MCF 10A (cell line): Measurements from ENCODE around the gene KCNIP1. TPM values are rescaled to one million over a fixed set of nuclear protein-coding genes. Genes with fewer than 3 reads are reported as not detected.

ENCODE experiments used
- BruUV-seq: library from RNA; stranded (reverse); fragments of 400-500 nt; replicated peaks from 2 replicates; lab custom pipeline; 2021; lab: Mats Ljungman, UMichigan
- CTCF ChIA-PET: fragments of 300-600 bp; sonication (Branson Sonifier 250); formaldehyde crosslinking; extraction: SDS; loops from one replicate; lab custom pipeline; 2021; ENCODE audit warnings: antibody characterized with exemption, inconsistent platforms; lab: Yijun Ruan, JAX
- POLR2A ChIA-PET: fragments of 300-600, 350-650 bp; sonication (Branson Sonifier 250); formaldehyde crosslinking; extraction: SDS; loops from one replicate; lab custom pipeline; 2020; ENCODE audit warnings: antibody characterized with exemption, inconsistent platforms; lab: Yijun Ruan, JAX
- DNase-seq: peaks from one replicate; pipeline ENCODE4 v3.0.0-alpha.2; 2018; ENCODE audit not compliant: unreplicated experiment
- H3K27ac Mint-ChIP-seq: one replicate; pipeline ENCODE4 v1.8.0; 2022; ENCODE audit warnings: mild to moderate bottlenecking, low read depth, mixed read lengths; ENCODE audit not compliant: unreplicated experiment
- H3K27me3 Mint-ChIP-seq: one replicate; pipeline ENCODE4 v1.8.0; 2022; ENCODE audit warnings: mixed read lengths; ENCODE audit not compliant: insufficient read depth, unreplicated experiment
- H3K36me3 Mint-ChIP-seq: one replicate; pipeline ENCODE4 v1.8.0; 2022; ENCODE audit warnings: mild to moderate bottlenecking, moderate library complexity, mixed read lengths; ENCODE audit not compliant: insufficient read depth, unreplicated experiment
- H3K4me1 Mint-ChIP-seq: one replicate; pipeline ENCODE4 v1.8.0; 2022; ENCODE audit warnings: mixed read lengths; ENCODE audit not compliant: insufficient read depth, unreplicated experiment
- H3K4me3 Mint-ChIP-seq: one replicate; pipeline ENCODE4 v1.8.0; 2022; ENCODE audit warnings: mild to moderate bottlenecking, moderate library complexity, mixed read lengths; ENCODE audit not compliant: unreplicated experiment
- H3K9me3 Mint-ChIP-seq: one replicate; pipeline ENCODE4 v1.8.0; 2022; ENCODE audit warnings: mixed read lengths; ENCODE audit not compliant: unreplicated experiment
- intact Hi-C: fragments of 100-400 bp; cut with micrococcal nuclease; formaldehyde crosslinking; loops from 2 replicates; pipeline ENCODE4 v1.14.1; 2022
- total RNA-seq: library from RNA; stranded (reverse); gene quantifications from 2 replicates; pipeline ENCODE4 v1.2.3, GENCODE V29; 2022
- TF ChIP-seq, protein P1 (sequence below): fragments of 200-600 bp; IDR thresholded peaks from one replicate; pipeline ENCODE4 v1.8.0; 2022; ENCODE audit warnings: antibody characterized with exemption, mild to moderate bottlenecking; ENCODE audit not compliant: unreplicated experiment

Gene KCNIP1
- total RNA-seq, 1 experiment from 2014 or later: not detected

DNA sequence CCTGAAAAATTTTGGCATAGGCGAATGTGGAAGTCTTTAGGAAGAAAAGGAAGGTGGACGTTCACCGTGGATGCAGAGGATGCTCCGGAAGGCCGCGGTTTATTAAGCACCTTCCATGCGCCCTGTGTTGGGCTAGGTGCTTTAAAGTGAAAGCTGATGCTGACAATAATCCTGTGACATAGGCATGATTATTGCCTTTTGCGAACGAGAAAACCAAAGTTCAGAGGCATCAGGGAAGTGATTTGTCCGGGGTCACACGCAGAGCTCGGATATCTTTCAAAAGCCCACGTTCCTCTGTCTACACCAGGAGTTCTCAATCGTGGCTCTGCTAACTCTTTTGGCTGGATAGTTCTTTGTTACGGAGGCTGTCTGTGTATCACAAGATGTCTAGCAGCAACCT lies 267.7 kb downstream of the KCNIP1 start:
- ChIA-PET POLR2A (no interaction called here), CTCF (interaction anchor here (0.6 to 4.1 kb wide), 6 partner anchors 16 to 48 kb away, joined by 3 to 24 read pairs (median 5); no protein-coding TSS in a partner anchor)
- Mint-ChIP-seq H3K27me3 (no peaks in the 10 kb centered on the region), H3K4me1 (peaks cover 5% of the 10 kb centered on the region), H3K9me3 (no peaks in the 10 kb centered on the region), H3K4me3 (no peak overlapping the region), H3K27ac (no peak overlapping the region), H3K36me3 (no peaks in the 10 kb centered on the region)
- BruUV-seq: no TSS peak
- TF ChIP-seq, protein P1, sequence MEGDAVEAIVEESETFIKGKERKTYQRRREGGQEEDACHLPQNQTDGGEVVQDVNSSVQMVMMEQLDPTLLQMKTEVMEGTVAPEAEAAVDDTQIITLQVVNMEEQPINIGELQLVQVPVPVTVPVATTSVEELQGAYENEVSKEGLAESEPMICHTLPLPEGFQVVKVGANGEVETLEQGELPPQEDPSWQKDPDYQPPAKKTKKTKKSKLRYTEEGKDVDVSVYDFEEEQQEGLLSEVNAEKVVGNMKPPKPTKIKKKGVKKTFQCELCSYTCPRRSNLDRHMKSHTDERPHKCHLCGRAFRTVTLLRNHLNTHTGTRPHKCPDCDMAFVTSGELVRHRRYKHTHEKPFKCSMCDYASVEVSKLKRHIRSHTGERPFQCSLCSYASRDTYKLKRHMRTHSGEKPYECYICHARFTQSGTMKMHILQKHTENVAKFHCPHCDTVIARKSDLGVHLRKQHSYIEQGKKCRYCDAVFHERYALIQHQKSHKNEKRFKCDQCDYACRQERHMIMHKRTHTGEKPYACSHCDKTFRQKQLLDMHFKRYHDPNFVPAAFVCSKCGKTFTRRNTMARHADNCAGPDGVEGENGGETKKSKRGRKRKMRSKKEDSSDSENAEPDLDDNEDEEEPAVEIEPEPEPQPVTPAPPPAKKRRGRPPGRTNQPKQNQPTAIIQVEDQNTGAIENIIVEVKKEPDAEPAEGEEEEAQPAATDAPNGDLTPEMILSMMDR: no peak
- intact Hi-C loops: no loop called here
- no peak for DNase-seq

DNA sequence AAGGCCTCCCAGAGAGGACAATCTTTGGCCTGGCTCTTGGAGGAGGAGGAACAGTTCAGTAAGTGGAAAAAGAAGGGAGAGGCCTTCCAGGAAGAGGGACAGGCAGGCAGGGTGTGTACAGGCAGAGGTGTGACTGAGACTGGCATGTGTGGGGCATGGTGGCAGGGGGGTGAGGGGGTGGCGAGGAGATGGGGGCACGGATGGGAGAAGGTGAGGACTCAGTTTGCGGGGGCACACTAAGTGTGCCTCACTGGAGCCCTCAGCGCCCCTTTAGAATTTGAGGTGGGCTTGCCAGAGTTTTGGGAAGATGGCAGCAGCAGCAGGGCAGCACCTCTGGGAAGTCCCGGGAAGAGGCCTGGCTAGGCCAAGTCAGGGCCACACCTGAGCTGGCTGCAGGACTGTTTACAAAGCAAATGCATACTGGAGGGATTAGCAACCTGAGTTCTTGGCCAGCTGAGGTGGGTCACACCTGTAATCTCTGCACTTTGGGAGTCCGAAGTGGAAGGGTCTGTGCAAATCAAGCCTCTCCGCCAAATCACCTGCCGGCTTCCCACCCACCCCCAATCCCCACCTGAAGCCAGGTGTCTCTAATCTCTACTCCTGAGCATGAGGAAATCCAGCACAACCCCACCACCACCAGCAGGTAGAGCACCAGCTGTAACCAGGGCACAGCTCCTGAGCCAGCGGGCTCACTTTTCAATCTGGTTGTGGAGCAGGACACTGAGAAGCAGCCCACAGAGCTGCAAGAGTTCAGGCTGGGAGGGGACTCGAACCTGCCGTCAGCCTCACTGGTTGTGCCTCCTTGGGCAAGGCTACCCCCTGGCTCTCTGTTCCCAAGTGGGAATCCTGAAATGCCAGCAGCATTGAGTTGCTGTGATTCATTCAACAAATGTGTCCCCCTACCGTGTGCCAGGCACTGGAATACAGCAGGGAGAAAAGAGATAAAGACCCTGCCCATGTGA lies 269.5 kb downstream of the KCNIP1 start:
- Mint-ChIP-seq H3K36me3 (no peaks in the 10 kb centered on the region), H3K27me3 (no peaks in the 10 kb centered on the region), H3K4me1 (peaks cover 5% of the 10 kb centered on the region), H3K27ac (no peak overlapping the region), H3K4me3 (no peak overlapping the region), H3K9me3 (no peaks in the 10 kb centered on the region)
- no TSS peak for BruUV-seq
- ChIA-PET CTCF (interaction anchor here (0.7 to 4.1 kb wide), 3 partner anchors 17 to 146 kb away, joined by 3 to 24 read pairs (median 15); no protein-coding TSS in a partner anchor), POLR2A (interaction anchor here (0.8 kb wide), 1 partner anchor 18 kb away, joined by 3 read pairs; no protein-coding TSS in a partner anchor)
- TF ChIP-seq, protein P1: no peak
- intact Hi-C loops: no loop called here
- no peak for DNase-seq

DNA sequence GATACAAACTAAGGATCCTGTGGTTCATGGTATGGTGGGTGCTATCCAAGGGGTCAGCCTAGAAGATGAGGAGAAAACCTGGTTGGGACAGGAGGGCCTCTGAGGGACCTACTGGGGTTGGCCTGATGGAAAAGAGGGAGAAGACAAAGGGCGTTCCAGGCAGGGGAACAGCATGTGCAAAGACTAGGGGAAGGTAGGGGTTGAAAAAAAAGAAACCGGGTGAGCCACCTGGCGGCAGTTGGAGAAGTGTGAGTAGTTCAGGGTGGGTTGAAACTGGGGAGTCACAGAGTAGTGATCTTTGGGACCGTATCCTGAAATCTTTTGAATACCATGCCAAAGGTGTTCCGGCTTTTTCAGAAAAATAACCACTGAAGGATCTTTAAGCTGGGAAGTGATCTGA lies 271.0 kb downstream of the KCNIP1 start:
- BruUV-seq: no TSS peak
- Mint-ChIP-seq H3K36me3 (no peaks in the 10 kb centered on the region), H3K27me3 (no peaks in the 10 kb centered on the region), H3K4me3 (no peak overlapping the region), H3K4me1 (peaks cover 5% of the 10 kb centered on the region), H3K27ac (no peak overlapping the region), H3K9me3 (no peaks in the 10 kb centered on the region)
- DNase-seq: no peak
- CTCF ChIA-PET: interaction anchor here (1.0 to 6.8 kb wide), 4 partner anchors 15 to 30 kb away, joined by 3 to 102 read pairs (median 14); no protein-coding TSS in a partner anchor
- POLR2A ChIA-PET: no interaction called here
- intact Hi-C loops: no loop called here
- TF ChIP-seq, protein P1: no peak

DNA sequence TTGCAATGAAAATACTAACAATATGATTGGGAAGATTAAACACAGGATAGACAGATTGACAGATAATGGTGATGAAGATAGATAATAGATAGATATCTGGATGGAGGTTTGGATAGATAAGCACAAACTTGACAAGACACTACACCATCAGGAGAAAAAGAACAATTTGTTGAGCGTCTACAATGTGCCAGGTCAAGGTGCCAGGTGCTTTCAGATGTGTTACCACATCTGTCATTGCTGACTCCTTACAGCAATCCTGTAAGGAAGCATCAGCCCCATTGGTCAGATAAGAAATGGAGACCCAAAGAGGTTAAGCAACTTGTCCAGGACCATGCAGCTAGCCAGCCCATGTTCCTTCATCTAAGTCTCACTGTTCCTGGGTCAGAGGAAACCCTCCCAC lies 278.1 kb downstream of the KCNIP1 start:
- ChIA-PET POLR2A (no interaction called here), CTCF (interaction anchor here (0.7 to 16.3 kb wide), 7 partner anchors 10 to 430 kb away, joined by 3 to 992 read pairs (median 6); no protein-coding TSS in a partner anchor)
- no peaks in the 10 kb centered on the region for H3K4me1 Mint-ChIP-seq
- TF ChIP-seq, protein P1: no peak
- no TSS peak for BruUV-seq
- DNase-seq: no peak
- H3K27me3 Mint-ChIP-seq: no peaks in the 10 kb centered on the region
- H3K36me3 Mint-ChIP-seq: no peaks in the 10 kb centered on the region
- no peak overlapping the region for H3K27ac Mint-ChIP-seq
- no peaks in the 10 kb centered on the region for H3K9me3 Mint-ChIP-seq
- H3K4me3 Mint-ChIP-seq: no peak overlapping the region
- intact Hi-C loops: no loop called here
